T-helper 1 cell treated with Interleukin-12 subunit alpha and Interleukin-12 subunit beta and Interleukin-4 antibody, amounts not matched to agents 30 ng/mL and 1 ng/mL, for 36 hours (primary cell): Measurements from ENCODE around the gene RBM22. TPM values are rescaled to one million over a fixed set of nuclear protein-coding genes. Genes with fewer than 3 reads are reported as not detected.

Experiments used
- intact Hi-C: fragments of 100-400 bp; cut with micrococcal nuclease; formaldehyde crosslinking; loops from one replicate; pipeline ENCODE4 v1.15.1; 2024
- total RNA-seq: library from RNA; stranded (reverse); gene quantifications from 2 replicates; pipeline ENCODE4 v1.2.3, GENCODE V29; 2022

Gene RBM22
- total RNA-seq, 1 donor from 2014 or later = 74.7 TPM

DNA sequence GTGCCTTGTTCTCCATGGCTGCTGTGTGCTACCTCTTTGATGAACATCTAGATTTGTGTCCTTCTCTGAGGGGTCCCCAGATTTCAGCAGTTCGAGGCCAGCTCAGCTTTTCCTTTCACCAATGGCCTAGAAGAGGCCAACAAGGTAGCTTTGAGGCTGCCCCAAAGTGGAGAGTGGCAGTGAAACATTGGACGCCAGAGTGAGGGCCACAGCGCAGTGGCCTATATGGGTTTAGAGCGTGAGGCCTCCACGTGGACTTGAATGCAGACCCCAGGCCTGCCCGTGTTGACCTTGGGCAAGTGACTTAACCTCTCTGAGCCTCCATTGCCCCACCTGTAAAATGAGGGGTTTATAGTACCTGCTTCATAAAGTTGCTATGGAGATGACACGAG lies 28.0 kb downstream of the RBM22 start:
- intact Hi-C loops = no loop called here

DNA sequence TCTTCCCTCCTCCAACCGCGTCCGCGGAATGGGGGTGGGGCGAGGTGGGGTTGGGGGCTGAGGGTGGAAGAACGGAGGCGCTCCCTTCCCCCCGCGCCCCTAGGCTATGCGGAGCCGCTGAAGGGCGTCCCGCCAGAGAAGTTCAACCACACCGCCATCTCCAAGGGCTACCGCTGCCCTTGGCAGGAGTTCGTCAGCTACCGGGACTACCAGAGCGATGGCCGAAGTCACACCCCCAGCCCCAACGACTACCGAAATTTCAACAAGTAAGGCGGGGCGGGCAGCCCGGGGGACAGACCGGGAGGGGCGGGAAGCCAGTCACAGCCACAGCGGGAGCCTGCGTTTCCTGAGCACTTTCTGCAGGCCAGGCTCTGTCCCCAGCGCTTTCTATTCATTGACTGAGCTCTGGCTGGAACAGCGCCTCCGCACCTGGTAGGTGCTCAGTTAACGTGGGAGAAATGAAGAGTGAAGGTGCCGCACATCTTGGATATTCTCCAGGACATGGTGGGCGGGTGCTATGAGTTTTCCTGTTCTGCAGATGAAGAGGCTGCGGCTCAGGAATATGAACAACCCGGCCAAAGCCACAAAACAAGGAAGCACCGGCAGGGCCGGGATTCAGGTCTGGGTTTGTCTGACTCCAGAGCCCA lies 28.5 kb downstream of the RBM22 start:
- intact Hi-C loops = no loop called here

DNA sequence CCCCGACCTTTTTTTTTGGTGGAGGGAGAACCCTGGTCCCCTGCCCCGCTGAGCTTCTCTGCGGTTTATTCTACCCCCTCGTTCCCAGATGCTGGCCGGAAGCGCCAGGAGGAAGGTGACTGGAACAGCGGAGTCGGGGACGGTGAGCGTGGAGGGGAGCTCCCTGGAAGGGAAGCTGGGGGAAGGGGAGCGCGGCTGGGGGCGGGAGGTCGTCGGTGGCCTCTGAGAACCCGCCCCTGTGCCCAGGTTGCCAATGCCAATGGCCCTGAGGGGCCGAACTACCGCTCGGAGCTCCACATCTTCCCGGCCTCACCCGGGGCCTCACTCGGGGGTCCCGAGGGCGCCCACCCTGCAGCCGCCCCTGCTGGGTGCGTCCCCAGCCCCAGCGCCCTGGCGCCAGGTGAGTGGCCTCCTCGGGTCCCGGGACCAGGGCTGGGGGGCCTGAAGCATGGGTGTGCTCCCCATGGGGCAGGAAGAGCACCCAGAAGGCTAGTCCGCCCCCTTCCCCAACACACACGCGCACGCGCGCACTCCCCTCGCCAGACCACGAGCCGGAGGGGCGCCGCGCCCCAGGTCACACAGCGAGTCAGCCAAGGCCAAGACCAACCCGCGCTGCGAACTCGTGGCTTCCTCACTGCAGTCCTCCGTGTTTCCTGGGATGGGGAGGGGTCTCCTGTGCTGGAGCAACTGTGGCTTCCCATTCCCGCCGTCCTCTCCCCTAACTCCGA lies 29.2 kb downstream of the RBM22 start:
- intact Hi-C loops = no loop called here

DNA sequence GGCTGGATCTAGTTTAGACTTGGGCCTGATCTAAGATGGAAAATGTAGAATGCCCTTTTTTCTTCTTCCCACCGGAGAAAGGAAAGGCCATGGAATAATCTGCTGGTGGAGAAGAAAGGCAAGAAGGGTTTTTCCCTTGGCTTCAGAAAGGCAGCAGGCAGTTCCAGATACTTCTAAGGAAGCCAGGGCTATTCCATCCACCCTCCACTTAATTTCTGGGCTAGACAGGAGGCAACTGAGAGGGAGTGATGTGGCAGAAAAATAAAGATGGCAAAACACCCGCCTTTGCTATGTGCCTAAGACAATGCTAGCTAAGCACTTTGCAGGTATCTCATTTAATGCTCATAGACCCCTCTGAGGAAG lies 29.9 kb downstream of the RBM22 start:
- intact Hi-C loops = no loop called here

DNA sequence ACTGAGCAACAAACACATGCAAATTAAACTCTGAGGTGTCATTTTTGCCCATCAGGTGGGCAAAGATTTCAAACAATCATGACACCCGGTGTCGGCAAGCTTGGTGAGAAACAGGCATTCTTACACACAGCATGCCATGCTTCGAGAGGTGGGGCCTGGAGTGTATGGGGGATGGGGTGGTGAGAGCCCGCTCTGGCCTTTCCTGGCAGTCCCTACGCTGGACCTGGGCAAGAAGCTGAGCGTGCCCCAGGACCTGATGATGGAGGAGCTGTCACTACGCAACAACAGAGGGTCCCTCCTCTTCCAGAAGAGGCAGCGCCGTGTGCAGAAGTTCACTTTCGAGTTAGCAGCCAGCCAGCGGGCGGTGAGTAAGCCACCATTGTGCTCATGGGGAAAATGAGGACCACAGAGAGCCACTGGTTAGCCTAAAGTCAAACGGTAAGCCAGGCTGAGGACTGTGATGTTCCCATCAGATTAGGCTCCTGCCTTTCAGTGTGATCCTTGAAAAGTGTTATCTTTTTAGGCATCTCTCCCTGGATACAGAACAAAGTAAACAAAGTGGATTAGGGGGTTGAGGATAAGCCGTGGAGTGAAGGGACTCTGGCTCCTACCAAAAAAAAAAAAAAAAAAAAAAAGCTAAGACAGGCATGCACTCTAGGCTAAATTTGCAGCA lies 30.5 kb downstream of the RBM22 start:
- intact Hi-C loops = no loop called here

DNA sequence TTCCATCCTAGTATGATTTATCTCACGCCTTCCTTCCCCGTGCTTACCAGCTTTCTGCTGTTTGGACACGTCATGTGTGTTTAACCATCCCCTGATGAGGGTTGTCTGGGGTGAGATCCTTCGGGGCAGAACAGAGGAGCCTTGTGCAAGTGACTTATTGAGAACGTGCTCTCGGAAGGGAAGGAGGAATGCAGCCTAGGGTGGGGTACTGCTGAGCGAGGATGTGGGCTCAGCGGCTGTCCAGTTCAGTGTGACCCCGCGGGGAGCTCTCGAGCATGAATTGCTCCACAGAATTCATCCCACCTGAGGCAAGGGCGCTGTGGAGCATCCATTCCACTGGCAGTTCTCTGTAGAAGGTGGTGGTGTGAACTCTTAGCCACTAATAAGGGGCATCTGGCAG lies 35.8 kb downstream of the RBM22 start:
- intact Hi-C loops = no loop called here

DNA sequence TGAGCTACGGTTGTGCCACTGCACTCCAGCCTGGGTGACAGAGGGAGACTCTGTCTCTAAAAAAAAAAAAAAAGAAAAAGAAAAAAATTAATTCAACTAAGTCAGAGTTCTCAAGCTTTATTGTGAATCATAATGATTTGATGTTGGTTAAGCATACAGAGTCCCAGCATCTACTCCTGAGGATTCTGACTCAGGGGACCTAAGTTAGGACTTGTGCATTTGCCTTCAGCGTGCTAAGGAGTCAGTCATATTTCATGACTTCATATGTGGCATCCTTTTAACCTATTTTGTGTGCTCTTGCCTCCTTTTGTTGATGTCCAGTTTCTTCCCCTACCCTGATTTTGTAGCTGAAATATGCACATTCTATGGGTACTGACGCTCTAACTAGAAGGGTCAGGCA lies 36.9 kb downstream of the RBM22 start:
- intact Hi-C loops = no loop called here

DNA sequence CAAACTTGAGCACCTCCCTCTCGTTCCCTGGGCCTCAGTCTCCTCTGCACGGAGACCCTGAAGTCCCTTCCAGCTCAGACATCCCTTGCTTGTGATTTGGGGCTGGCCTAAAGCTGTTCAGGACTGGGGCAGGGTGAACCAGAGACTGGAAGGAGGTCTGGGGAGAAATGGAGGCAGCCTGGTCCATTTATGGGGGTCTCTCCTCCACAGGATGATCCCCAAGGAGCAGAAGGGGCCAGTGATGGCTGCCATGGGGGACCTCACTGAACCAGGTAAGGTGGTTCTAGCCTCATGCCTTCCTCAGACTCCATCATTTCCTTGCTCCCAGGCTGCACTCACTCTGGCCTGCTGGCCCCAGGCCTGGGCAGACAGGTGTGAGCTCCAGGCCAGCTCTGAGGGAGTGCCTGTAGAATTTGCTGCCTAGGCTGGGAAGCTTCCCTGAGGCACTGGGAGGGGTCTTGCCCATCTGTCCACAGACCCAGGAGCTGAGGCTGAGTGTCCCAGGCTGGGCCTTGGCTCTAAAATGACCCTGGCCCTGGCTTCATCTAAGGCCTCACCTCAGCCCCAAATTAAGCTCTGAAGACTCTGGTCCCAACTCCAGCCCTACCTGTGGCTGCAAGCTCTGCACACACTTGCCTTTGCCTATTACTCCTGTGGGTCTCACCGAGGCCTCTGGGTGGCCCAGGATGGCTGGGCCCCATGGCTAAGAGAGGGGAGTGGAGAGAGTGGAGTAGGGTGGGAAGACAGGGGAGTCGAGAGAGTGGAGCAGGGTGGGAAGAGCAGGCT lies 37.9 kb downstream of the RBM22 start:
- intact Hi-C loops = no loop called here

DNA sequence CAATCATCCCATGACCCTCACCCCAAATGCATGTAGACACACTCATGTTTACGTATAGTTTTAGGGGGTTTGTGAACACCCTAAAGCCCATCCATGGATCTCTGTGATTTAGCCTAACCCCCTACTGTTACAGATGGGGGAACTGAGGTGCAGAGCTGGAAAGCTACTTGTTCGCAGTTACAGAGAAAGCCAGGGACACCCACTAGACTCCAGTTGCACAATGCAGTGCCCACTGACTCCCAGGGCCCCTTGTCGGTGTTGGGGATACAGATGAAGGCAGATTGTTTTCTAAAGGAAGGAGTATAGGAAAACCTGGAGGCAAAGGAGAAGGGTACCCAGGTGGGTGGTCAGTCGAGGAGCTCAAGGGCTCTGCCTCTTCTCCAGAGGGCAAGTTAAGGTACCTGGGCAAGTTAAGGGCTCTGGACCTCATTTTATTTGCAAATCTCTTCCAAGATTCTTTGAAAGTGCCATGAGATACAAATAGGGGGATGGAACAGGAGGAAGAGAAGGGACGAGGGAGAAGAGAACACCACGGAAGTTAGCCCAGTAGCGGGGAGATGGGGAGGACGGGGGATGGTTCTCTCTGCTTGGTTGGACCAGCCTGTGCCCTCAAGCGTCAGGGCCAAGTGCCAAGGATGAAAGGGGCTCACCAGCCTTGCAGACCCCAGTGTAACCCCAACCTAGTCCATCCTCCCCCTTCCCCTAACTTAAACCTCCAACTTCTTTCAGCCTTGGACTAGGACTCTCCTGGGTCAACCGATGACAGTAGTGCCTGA lies 38.9 kb downstream of the RBM22 start:
- intact Hi-C loops = no loop called here

DNA sequence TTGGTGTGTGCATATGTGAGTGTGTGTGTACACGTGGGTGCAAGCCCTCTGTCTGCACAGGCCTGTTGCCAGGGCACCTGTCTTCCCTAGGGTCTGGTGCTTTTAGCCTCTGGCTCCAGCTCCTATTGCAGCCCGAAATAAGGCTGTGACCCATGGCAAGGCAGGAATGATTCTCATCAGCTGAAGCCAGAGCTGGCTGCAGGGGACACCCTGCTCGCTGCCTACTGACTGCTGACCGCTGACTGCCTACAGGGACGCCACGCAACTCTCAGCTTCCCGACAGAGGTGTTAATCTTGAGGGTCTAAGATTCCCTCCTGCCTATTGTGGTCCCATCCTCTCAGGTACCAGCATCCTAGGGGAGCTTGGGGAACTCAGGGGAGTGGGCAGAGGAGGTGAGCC lies 39.8 kb downstream of the RBM22 start, which contains the start of gene MYOZ3:
MYOZ3 (plus strand) TSS at position 166 of the 400 bp plus-strand sequence. CDS start 1,691 bp downstream, outside the sequence.
- intact Hi-C loops = no loop called here

DNA sequence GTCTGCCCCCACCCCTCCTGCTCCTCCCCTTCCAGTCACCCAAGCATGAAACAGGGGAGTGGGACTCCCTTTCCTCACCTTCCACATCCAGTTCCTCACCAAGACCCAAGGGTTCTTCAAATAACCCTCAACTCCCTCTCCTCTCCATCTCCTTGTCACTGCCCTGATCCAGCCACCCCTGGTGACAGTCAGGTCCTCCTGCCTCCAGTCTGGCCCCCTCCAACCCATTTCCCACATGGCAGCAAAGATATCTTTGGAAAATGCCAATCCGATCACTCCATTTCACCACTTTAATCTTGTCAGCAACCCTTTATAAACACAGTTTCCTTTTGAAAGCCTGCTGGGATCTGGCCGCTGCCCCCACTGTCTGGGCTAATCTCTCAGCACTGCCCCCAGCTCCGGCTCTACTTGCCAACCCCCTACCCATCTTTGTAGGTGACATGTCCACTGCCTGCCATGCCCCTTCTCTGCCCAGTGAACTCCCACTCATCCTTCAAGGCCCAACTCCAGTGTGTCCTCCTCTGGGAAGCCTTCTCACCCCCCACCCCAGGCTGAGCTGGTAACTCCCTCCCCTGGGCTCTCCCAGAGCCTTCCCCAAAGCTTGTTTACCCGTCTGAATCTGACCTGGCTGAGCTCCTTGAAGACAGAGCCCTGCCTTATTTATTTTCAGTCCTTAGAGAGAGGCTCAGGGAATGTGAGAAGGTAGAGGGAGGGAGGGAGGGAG lies 40.6 kb downstream of the RBM22 start:
- intact Hi-C loops = no loop called here

DNA sequence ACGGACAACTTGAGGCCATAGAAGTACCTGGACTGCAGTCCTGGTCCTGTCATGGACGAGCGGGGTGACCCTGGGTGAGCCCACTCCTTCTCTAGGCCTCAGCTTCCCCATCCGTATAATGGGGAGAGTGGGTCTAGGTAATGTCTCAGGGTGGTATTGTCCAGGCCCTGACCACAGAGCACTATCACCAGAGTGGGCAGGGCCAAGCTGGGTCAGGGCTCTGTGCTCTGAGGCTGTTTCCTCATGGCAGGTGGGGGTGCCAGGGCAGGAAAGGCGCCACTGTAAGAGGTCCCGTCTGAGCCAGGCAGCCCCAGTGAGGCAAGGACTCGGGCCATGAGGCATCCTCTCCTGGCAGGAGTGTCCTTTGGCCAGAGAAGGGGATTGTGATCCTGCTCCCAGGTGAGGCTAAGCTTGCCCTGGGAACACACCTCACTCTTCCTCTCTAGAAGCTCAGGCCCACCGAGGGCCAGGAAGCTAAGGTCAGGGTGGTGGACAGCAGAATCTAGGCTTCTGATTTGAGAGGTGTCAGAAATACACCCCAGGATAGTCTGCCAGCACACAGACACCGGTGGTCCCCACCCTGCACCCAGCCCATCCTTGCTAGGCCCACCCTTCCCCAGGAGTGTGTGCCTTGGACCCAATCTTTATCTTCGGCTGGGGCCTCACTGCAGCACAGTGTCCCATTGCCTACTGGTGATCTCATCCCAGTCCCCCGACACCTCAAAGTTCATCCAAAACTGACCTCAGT lies 41.3 kb downstream of the RBM22 start:
- intact Hi-C loops = loop anchor here (5.0 kb wide), 1 partner anchor 302 kb away; the partner anchor contains the start of gene TCOF1

DNA sequence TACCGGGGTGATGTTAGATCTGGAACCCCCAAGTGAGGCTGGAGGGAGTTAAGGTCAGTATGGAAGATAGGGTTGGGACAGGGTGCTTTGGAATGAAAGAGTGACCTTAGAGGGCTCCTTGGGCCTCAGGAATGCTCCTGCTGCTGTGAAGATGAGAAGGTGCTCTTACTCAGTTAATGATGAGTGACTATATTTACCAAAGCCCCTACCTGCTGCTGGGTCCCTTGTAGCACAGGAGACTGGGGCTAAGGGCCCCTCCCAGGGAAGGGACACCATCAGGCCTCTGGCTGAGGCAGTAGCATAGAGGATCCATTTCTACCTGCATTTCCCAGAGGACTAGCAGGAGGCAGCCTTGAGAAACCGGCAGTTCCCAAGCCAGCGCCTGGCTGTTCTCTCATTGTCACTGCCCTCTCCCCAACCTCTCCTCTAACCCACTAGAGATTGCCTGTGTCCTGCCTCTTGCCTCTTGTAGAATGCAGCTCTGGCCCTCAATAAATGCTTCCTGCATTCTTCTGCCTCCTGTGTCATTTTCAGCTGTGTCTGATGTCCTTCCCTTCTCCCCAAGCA lies 42.1 kb downstream of the RBM22 start:
- intact Hi-C loops = loop anchor here (5.0 kb wide), 1 partner anchor 301 kb away; the partner anchor contains the start of gene TCOF1

DNA sequence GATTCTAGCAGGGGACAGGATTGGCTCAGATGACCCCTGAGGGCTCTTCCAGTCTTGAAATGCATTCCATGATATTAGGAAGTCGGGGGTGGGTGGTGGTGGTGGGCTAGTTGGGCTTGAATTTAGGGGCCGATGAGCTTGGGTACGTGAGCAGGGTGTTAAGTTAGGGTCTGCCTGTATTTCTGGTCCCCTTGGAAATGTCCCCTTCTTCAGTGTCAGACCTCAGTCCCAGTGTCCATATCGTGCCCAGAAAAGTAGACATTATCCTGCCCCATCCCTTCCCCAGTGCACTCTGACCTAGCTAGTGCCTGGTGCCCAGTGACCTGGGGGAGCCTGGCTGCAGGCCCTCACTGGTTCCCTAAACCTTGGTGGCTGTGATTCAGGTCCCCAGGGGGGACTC lies 42.7 kb downstream of the RBM22 start:
- intact Hi-C loops = loop anchor here (5.0 kb wide), 1 partner anchor 301 kb away; the partner anchor contains the start of gene TCOF1

DNA sequence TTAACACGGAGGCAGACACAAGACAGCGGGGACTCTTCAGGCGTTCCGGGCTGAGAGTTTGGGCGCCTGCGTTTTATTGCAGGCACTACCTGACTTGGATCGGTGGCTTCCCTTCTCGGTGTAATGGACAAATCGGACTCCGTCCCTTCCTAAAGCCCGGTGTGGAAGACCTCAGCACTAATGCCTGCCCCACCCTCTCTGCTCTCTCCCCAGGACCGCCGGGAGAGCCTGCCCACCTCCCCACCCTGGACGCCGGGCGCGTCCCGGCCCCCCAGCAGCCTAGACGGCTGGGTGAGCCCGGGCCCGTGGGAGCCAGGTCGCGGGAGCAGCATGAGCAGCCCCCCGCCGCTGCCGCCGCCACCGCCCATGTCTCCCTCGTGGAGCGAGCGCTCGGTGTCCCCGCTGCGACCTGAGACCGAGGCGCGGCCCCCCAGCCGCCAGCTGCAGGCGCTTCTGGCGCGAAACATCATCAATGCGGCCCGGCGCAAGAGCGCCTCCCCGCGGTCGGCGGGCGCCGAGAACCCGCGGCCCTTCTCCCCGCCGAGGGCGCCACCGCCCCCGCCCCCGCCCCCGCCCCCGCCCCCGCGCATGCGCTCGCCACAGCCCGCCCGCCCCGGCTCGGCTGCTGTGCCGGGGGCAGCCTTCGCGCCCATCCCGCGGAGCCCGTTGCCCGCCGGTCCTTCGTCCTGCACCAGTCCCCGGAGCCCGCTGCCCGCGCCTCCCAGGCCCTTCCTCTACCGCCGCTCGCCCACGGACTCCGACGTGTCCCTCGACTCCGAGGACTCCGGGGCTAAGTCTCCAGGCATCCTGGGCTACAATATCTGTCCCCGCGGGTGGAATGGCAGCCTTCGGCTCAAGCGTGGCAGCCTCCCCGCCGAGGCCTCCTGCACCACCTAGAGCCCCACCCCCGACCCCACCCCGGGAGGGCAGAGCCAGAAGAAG lies 44.4 kb downstream of the RBM22 start:
- intact Hi-C loops = loop anchor here (1.0 to 5.0 kb wide), 10 partner anchors 45 to 596 kb away; partner anchors contain the start of genes CD74, GM2A, RBM22 and RPS14

DNA sequence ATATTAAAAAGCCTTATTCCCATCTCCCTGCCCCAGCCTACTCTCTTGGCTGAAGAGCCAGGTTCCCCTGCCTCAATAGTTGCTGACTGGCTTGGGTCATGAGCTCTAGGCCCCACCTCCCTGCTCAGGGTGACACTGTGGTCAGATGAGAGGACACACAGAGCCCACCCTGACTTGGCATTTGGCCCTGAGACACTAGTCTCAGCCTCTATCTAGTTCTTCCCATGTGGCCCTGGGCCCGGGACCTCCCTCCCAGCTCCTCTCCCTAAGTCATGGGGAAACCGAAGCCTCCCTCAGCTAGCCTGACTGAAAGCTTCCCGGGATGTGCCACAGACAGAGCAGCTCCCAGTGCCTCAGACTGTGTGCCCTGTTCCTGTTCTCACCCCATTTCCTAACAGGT lies 45.6 kb downstream of the RBM22 start:
- intact Hi-C loops = loop anchor here (5.0 kb wide), 1 partner anchor 298 kb away; the partner anchor contains the start of gene TCOF1

DNA sequence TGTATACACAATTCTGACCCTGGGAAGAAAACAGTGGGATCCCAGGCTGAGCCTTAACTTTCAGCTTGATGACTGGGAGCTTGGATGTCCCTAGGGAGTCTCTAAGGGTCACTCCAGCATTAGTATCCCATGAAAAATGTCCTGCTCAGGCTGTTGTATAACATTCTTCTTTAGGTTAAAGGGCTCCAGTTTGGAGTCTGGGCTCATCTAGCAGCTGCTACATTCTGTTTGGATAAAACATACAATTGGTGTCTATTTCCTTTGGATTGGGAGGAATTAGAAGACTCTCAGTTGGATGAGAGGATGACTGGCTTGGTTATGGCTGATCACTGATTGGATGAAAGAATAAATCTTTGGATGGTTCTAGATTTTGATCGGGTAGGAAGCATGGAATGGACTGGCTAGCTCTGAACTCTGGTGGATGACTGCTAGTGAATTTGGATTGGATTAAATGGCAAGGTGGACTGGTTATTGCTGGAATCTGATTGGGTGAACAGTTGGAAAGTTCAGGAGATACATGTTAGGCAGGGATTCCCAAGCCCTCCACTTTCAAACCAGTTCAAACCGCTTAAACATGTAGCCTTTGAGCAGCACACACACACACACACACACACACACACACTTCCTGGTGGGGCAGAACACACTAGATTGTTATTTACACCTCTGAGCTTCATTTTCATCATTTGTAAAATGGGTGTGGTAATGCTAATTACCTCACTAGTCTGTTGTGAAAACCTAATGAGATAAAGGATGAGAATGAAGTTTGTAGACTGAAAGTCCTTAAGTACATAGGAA lies 46.9 kb downstream of the RBM22 start:
- intact Hi-C loops = no loop called here
